Immature natural killer cell (primary cell): ENCODE results near the gene CDH23. TPM values are rescaled to one million over a fixed set of nuclear protein-coding genes. Genes with fewer than 3 reads are reported as not detected.

Experiments used
- DNase-seq, 3 donors: peaks; one replicate each; pipeline ENCODE4 v3.0.0; 2022; ENCODE audit warnings: mixed read lengths in 1 of 3
- H3K27ac Mint-ChIP-seq, 6 donors: one replicate each; pipeline ENCODE4 v1.8.0; 2020; ENCODE audit warnings: mixed read lengths in 6 of 6, mild to moderate bottlenecking in 5 of 6, inconsistent platforms in 4 of 6, moderate library complexity in 3 of 6
- H3K27me3 Mint-ChIP-seq, 3 donors: one replicate each; pipeline ENCODE4 v1.8.0; 2020 to 2021; ENCODE audit warnings: low read depth in 3 of 3, mild to moderate bottlenecking in 3 of 3, mixed read lengths in 3 of 3, moderate library complexity in 3 of 3, inconsistent platforms in 1 of 3
- H3K36me3 Mint-ChIP-seq, 3 donors: one replicate each; pipeline ENCODE4 v1.8.0; 2020; ENCODE audit warnings: mixed read lengths in 3 of 3, inconsistent platforms in 2 of 3, mild to moderate bottlenecking in 2 of 3
- H3K4me1 Mint-ChIP-seq, 2 donors: one replicate each; pipeline ENCODE4 v1.8.0; 2020; ENCODE audit warnings: inconsistent platforms in 2 of 2, mild to moderate bottlenecking in 2 of 2, mixed read lengths in 2 of 2, moderate library complexity in 1 of 2
- H3K4me3 Mint-ChIP-seq, 5 donors: one replicate each; pipeline ENCODE4 v1.8.0; 2020; ENCODE audit warnings: mild to moderate bottlenecking in 5 of 5, mixed read lengths in 5 of 5, inconsistent platforms in 3 of 5, moderate library complexity in 3 of 5
- H3K9me3 Mint-ChIP-seq, 6 donors: one replicate each; pipeline ENCODE4 v1.8.0; 2020; ENCODE audit warnings: mild to moderate bottlenecking in 6 of 6, mixed read lengths in 6 of 6, inconsistent platforms in 4 of 6, moderate library complexity in 3 of 6
- polyA plus RNA-seq, 3 donors: library from polyadenylated mRNA; unstranded; fragments of 300-500 nt; fragmentation: Illumina TruSeq; gene quantifications; one replicate each; pipeline ENCODE4 v1.2.3, GENCODE V29; 2021

CDH23 gene
- polyA plus RNA-seq, 3 donors from 2014 or later, result 0.47 to 0.59 TPM; not detected in 1

GRCh38 chr10:71727738-71728737, 331.3 kb downstream of the CDH23 start:
- H3K9me3 Mint-ChIP-seq, result no peaks in the 10 kb centered on the region
- H3K36me3 Mint-ChIP-seq, result no peaks in the 10 kb centered on the region
- peak overlapping the region; percentile 73 to 84 (median 78) for H3K4me3 Mint-ChIP-seq
- H3K27ac Mint-ChIP-seq, result peak overlapping the region; percentile 90 to 97 (median 96)
- peak; percentile 67 to 73 (median 73) for DNase-seq
- H3K4me1 Mint-ChIP-seq, result peaks cover 72 to 73% of the 10 kb centered on the region in 2 donors
- peaks cover 0 to 7% (median 5%) of the 10 kb centered on the region in 3 donors for H3K27me3 Mint-ChIP-seq

- DNase-seq, result no peak
- H3K4me3 Mint-ChIP-seq, result peak overlapping the region in 2 of 5 donors; percentile 7 to 18
- H3K27me3 Mint-ChIP-seq, result peaks cover 2 to 7% (median 7%) of the 10 kb centered on the region in 3 donors
- peak overlapping the region; percentile 28 to 97 (median 85) for H3K27ac Mint-ChIP-seq
- no peaks in the 10 kb centered on the region for H3K36me3 Mint-ChIP-seq
- no peaks in the 10 kb centered on the region for H3K9me3 Mint-ChIP-seq
- H3K4me1 Mint-ChIP-seq, result peaks cover 81 to 82% of the 10 kb centered on the region in 2 donors
Measured at GRCh38 chr10:71729161-71729636, 332.5 kb downstream of the CDH23 start.

DNA sequence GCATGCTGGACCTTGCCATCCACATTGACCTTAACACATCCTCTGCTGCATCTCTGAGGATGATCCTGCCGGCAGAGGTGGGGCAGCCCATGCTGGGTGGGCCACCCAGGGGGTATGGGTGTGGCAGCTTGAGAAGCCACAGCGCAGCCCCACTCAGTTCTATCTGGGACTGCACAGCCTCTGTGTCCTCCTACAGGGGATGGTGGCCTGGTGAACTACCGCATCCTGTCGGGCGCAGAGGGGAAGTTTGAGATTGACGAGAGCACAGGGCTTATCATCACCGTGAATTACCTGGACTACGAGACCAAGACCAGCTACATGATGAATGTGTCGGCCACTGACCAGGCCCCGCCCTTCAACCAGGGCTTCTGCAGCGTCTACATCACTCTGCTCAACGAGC, 335.1 kb downstream of the CDH23 start:
- Mint-ChIP-seq H3K4me3 (peak overlapping the region in 3 of 5 donors; percentile 14 to 44 (median 42)), H3K9me3 (no peaks in the 10 kb centered on the region), H3K27me3 (peaks cover 2 to 10% (median 5%) of the 10 kb centered on the region in 3 donors), H3K4me1 (peaks cover 84 to 89% of the 10 kb centered on the region in 2 donors), H3K27ac (peak overlapping the region; percentile 2 to 56 (median 38)), H3K36me3 (no peaks in the 10 kb centered on the region)
- DNase-seq, result peak in 1 of 3 donors; percentile 31

DNA sequence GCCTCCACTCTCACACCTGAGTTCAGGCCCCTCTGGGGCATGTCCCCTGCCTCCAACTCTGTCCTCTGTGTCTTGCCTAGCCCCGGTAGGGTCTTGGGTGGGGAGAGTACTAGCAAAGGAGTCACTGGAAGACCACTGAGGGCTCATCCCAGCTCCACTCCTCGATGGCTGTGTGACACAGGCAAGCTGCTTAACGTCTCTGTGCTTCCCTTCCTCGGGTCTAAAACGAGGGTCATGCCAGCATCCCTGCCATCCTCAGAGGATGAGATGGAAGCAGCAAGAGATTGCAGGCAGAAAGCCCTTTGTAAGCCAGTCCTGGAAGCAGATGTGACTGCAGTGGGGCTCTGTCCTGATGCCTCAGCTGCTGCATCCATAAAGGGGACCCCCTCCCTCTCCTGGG, 338.1 kb downstream of the CDH23 start:
- no peak for DNase-seq
- Mint-ChIP-seq H3K4me1 (peaks cover 83 to 84% of the 10 kb centered on the region in 2 donors), H3K36me3 (no peaks in the 10 kb centered on the region), H3K27me3 (peaks cover 2 to 4% (median 2%) of the 10 kb centered on the region in 3 donors), H3K27ac (peak overlapping the region; percentile 71 to 93 (median 86)), H3K4me3 (peak overlapping the region in 2 of 5 donors; percentile 21 to 45), H3K9me3 (no peaks in the 10 kb centered on the region)

DNA sequence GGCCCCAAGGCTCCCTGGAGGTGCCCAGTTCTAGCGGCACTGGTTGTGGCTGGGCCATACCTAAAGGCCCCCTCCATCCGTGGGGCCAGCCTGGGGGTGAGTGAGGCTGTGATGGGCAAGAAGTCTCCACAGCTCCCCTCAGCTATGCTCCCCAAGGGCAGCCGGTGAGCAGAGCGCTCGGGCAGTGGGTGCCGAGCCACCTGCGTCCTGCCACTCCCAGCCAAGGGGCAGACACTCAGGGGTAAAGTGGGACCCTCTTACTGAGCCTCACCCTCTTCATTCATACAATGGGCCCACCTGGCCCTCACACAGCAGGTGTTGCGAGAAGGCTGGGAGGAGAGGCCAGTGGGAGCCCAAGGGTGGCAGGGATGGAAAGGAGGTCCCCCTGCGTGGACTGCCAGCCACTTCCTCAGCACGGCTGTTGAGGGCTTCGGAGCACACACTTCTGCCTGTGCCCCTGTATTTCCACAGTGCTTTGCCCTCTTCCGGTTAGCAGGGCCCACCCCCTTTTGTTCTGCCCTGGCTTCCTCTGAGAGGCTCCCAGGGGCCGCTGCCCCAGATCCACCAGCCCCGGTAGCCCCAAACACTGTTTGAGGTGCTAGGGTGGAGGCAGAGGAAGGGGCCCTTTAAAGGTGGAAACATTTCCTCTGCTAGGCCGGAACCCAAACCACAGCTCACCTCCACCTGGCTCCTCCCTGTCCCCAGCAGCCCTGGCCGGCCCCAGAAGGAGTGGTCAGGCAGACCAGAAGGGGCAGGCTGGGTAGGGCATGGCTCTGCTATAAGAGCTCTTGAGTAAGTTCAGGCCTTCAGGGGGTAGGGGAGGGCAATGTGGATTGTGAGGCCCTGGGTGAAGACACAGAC, 339.2 kb downstream of the CDH23 start:
- peak overlapping the region; percentile 71 to 93 (median 86) for H3K27ac Mint-ChIP-seq

DNA sequence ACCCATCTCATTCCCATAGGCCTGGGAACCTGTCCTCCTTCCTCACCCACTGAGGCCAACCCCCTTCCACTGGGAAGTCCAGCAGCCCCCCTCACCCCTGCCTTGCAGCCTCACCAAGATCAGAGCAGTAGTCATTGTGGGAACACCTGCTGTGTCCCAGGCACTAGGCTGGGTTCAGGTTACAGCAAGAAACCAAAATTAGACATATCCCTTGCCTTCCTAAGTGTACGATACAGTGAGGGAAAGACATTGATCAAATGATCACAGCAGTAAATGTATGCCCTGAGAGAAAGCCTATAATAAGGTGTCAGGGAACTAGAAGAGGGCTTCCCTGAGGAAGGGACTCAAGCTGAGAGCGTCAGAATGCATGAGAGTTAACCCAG, 339.8 kb downstream of the CDH23 start:
- no peak for DNase-seq
- peak overlapping the region; percentile 71 to 93 (median 86) for H3K27ac Mint-ChIP-seq
- H3K4me1 Mint-ChIP-seq, result peaks cover 85 to 89% of the 10 kb centered on the region in 2 donors
- H3K27me3 Mint-ChIP-seq, result peaks cover 2 to 4% (median 2%) of the 10 kb centered on the region in 3 donors
- no peaks in the 10 kb centered on the region for H3K9me3 Mint-ChIP-seq
- H3K36me3 Mint-ChIP-seq, result no peaks in the 10 kb centered on the region
- peak overlapping the region; percentile 4 to 74 (median 56) for H3K4me3 Mint-ChIP-seq

More for the DNA sequence above, 339.2 kb downstream of the CDH23 start:
- H3K4me3 Mint-ChIP-seq, result peak overlapping the region; percentile 28 to 74 (median 63)
- no peaks in the 10 kb centered on the region for H3K9me3 Mint-ChIP-seq
- peak; percentile 65 to 75 (median 67) for DNase-seq
- peaks cover 2 to 4% (median 2%) of the 10 kb centered on the region in 3 donors for H3K27me3 Mint-ChIP-seq
- H3K36me3 Mint-ChIP-seq, result no peaks in the 10 kb centered on the region
- peaks cover 85 to 88% of the 10 kb centered on the region in 2 donors for H3K4me1 Mint-ChIP-seq

DNA sequence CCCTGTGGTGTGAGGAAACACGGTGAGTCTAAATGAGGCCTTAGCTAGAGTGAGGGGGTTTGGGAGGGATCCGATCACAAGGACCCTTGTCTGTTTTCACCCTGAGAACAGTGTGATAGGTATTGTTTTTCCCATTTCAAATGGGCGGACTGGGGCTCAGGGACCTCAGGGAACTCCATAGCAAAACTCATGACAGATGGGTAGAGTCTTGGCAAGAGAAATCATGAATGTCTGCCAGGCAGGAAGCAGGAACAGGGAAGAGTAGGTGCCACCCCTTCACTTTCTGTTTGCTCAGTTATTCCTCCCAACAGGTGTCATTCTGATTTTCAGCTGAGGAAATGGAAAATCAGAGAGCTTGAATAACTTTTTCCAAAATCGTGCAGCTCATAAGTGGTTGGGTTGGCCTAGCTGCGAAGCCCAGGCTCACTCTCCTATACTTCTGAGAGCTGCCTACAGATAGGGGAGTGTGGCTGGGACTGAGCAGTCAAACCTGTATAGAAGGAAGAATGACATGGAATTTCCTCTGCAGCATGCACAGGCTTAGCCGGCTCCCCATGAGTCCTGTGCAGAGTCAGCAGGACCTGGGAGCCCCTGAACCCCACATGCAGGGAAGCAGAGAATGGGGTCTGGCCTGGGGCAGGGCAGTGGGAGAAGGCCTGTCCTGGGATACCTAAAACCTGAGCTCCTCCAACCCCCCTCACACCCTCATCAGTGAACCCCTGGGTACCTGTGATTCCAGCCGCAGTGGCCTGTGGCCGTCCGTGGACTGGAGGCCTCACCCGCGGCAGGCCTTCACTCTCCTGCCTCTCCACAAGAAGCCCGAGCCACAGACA, 340.5 kb downstream of the CDH23 start:
- peaks cover 85 to 89% of the 10 kb centered on the region in 2 donors for H3K4me1 Mint-ChIP-seq
- H3K27me3 Mint-ChIP-seq, result peaks cover 2 to 7% (median 2%) of the 10 kb centered on the region in 3 donors
- no peak for DNase-seq
- no peaks in the 10 kb centered on the region for H3K9me3 Mint-ChIP-seq
- no peaks in the 10 kb centered on the region for H3K36me3 Mint-ChIP-seq
- H3K27ac Mint-ChIP-seq, result peak overlapping the region; percentile 72 to 93 (median 90)
- H3K4me3 Mint-ChIP-seq, result peak overlapping the region in 2 of 5 donors; percentile 4 to 68

DNA sequence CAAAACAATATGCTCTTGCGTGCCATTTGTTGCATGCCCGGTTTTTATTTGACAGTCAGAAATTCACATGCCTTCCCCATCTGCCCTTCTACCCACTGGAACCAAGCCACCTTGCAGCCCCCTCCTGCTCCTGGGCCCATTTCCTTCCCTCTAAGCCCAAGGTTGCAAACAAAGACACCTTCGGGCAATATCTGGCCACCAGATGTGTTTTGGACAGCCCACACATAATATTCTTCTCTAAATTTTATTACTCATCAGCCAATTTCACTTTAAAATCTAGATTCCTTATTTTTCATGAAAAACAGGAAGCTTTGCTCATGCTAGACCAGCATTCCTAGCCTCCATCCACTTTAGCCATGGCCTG, 341.1 kb downstream of the CDH23 start:
- Mint-ChIP-seq H3K9me3 (no peaks in the 10 kb centered on the region), H3K4me3 (no peak overlapping the region), H3K27ac (peak overlapping the region; percentile 69 to 93 (median 86)), H3K36me3 (no peaks in the 10 kb centered on the region), H3K27me3 (peaks cover 2 to 9% (median 2%) of the 10 kb centered on the region in 3 donors), H3K4me1 (peaks cover 85 to 89% of the 10 kb centered on the region in 2 donors)
- no peak for DNase-seq

- Mint-ChIP-seq H3K36me3 (no peaks in the 10 kb centered on the region), H3K27ac (peak overlapping the region; percentile 13 to 83 (median 59)), H3K27me3 (peaks cover 0 to 11% (median 0%) of the 10 kb centered on the region in 3 donors), H3K9me3 (no peaks in the 10 kb centered on the region), H3K4me3 (no peak overlapping the region), H3K4me1 (peaks cover 88 to 93% of the 10 kb centered on the region in 2 donors)
- no peak for DNase-seq
Measured at GRCh38 chr10:71739358-71739900, 342.7 kb downstream of the CDH23 start.

- Mint-ChIP-seq H3K36me3 (no peaks in the 10 kb centered on the region), H3K9me3 (no peaks in the 10 kb centered on the region), H3K27me3 (peaks cover 0 to 8% (median 0%) of the 10 kb centered on the region in 3 donors), H3K4me3 (peak overlapping the region; percentile 38 to 74 (median 59)), H3K27ac (peak overlapping the region in 4 of 6 donors; percentile 41 to 83 (median 59)), H3K4me1 (peaks cover 88 to 94% of the 10 kb centered on the region in 2 donors)
- no peak for DNase-seq
Measured at GRCh38 chr10:71740069-71740653, 343.4 kb downstream of the CDH23 start.

- Mint-ChIP-seq H3K4me3 (peak overlapping the region; percentile 56 to 82 (median 76)), H3K36me3 (no peaks in the 10 kb centered on the region), H3K4me1 (peaks cover 88 to 94% of the 10 kb centered on the region in 2 donors), H3K27ac (peak overlapping the region; percentile 77 to 98 (median 92)), H3K27me3 (peaks cover 0 to 8% (median 1%) of the 10 kb centered on the region in 3 donors), H3K9me3 (no peaks in the 10 kb centered on the region)
- DNase-seq, result no peak
Measured at GRCh38 chr10:71741029-71741428, 344.3 kb downstream of the CDH23 start.

DNA sequence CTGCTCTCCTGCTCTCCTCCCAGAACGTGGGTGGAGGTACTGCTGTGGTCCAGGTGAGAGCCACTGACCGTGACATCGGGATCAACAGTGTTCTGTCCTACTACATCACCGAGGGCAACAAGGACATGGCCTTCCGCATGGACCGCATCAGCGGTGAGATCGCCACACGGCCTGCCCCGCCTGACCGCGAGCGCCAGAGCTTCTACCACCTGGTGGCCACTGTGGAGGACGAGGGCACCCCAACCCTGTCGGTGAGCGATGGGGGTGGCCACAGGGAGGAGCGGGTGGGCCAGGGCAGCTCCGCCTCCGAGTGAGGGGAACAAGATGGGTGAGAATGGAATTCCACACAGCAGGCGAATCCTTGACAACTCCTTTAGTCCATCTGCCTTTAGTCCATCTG, 345.0 kb downstream of the CDH23 start:
- Mint-ChIP-seq H3K36me3 (no peaks in the 10 kb centered on the region), H3K4me3 (peak overlapping the region; percentile 56 to 82 (median 76)), H3K9me3 (no peaks in the 10 kb centered on the region)

More for the DNA sequence above, 345.0 kb downstream of the CDH23 start:
- peaks cover 88 to 94% of the 10 kb centered on the region in 2 donors for H3K4me1 Mint-ChIP-seq
- no peak for DNase-seq
- H3K27me3 Mint-ChIP-seq, result peaks cover 0 to 8% (median 4%) of the 10 kb centered on the region in 3 donors
- peak overlapping the region; percentile 77 to 98 (median 92) for H3K27ac Mint-ChIP-seq
